Sciatic nerve (tissue), 1 donor: ENCODE measurements around the gene GAN. TPM values are rescaled to one million over a fixed set of nuclear protein-coding genes. Genes with fewer than 3 reads are reported as not detected.

Experiments used
- total RNA-seq: library from RNA; stranded (reverse); fragmentation: NEBNext Ultra II Directional; extraction: Animal tissue kit (Norgen Biotek cat#: 25700); gene quantifications from one replicate; pipeline ENCODE4 v1.2.1, GENCODE V29; 2021
- donor health status: DM: no; HTN: no; CAD: no.

The GAN gene
- total RNA-seq, 1 donor from 2014 or later: 16.4 TPM

Other genes with a start within 250 kb of the GAN start
- 2.3 TPM for gene C16orf46, start 237.7 kb upstream of the GAN start, total RNA-seq
- 27.8 TPM for gene GCSH, start 218.6 kb upstream of the GAN start, total RNA-seq
- not detected for gene BCO1, start 76.3 kb upstream of the GAN start, total RNA-seq
- gene CMIP, start 129.8 kb downstream of the GAN start, total RNA-seq: 72.7 TPM